DMS153 treated with DMSO at 0.1 percent for 48 hours (cell line): Measurements from ENCODE around the gene KLHL26.

ENCODE experiments used
- DNase-seq: peaks from one replicate; lab custom pipeline; 2025; ENCODE audit not compliant: unreplicated experiment; lab: John Stamatoyannopoulos, UW

The KLHL26 gene

GRCh38 chr19:18612772-18613588 lies 23.8 kb upstream of the KLHL26 start, which contains the start of gene TMEM59L:
TMEM59L (plus strand) TSS chr19:18612870; CDS start chr19:18612959, 89 bp downstream.
- no peak for DNase-seq

- DNase-seq: no peak
Observed at GRCh38 chr19:18613589-18614234, 23.1 kb upstream of the KLHL26 start.

GRCh38 chr19:18616023-18616422 lies 20.8 kb upstream of the KLHL26 start:
- DNase-seq: no peak

GRCh38 chr19:18617562-18617961 lies 19.3 kb upstream of the KLHL26 start:
- DNase-seq: no peak

- DNase-seq: no peak
Observed at GRCh38 chr19:18618236-18618635, 18.6 kb upstream of the KLHL26 start.

GRCh38 chr19:18620311-18620710 lies 16.5 kb upstream of the KLHL26 start:
- DNase-seq: no peak

- no peak for DNase-seq
Observed at GRCh38 chr19:18620902-18621301, 15.9 kb upstream of the KLHL26 start.

- DNase-seq: no peak
Observed at GRCh38 chr19:18626906-18627305, 9.9 kb upstream of the KLHL26 start.

- DNase-seq: no peak
Observed at GRCh38 chr19:18629166-18630088, 7.4 kb upstream of the KLHL26 start.

GRCh38 chr19:18633321-18633720 lies 3.5 kb upstream of the KLHL26 start:
- no peak for DNase-seq

GRCh38 chr19:18634612-18635297 lies 2.1 kb upstream of the KLHL26 start:
- no peak for DNase-seq

- no peak for DNase-seq
Observed at GRCh38 chr19:18635831-18636182, 1.0 kb upstream of the KLHL26 start.

GRCh38 chr19:18636183-18636968 lies 452 bp upstream of the KLHL26 start:
- peak; percentile 91 for DNase-seq

GRCh38 chr19:18637673-18638630 lies 1.1 kb downstream of the KLHL26 start:
- DNase-seq: peak; percentile 20

GRCh38 chr19:18639706-18640243 lies 2.9 kb downstream of the KLHL26 start:
- no peak for DNase-seq

GRCh38 chr19:18644196-18645034 lies 7.6 kb downstream of the KLHL26 start:
- no peak for DNase-seq

- DNase-seq: no peak
Observed at GRCh38 chr19:18645035-18645511, 8.2 kb downstream of the KLHL26 start.
